Bronchial epithelial cell (primary cell): ENCODE results near the gene PHPT1. TPM values are rescaled to one million over a fixed set of nuclear protein-coding genes. Genes with fewer than 3 reads are reported as not detected.
A peak's percentile ranks its signal among the peaks of the same experiment; 100 is the strongest.

Source experiments
- DNase-seq: peaks from one replicate; pipeline ENCODE4 v3.0.0-alpha.2; 2010; ENCODE audit warnings: low read depth
- FAIRE-seq: peaks from 2 replicates; lab custom pipeline; 2011; peaks lifted over from hg19 to GRCh38; lab: Jason Lieb, UNC
- H3K27me3 ChIP-seq: 2 replicates; pipeline ENCODE4 v1.5.1; 2011; ENCODE audit warnings: low read length; ENCODE audit not compliant: control insufficient read depth, insufficient read depth
- H3K36me3 ChIP-seq: 2 replicates; pipeline ENCODE4 v1.5.1; 2011; ENCODE audit warnings: low read length; ENCODE audit not compliant: control insufficient read depth, insufficient read depth
- H3K4me3 ChIP-seq: 2 replicates; pipeline ENCODE4 v1.5.1; 2011; ENCODE audit warnings: mild to moderate bottlenecking, low read depth, low read length, control low read depth
- CTCF ChIP-seq: IDR thresholded peaks from 2 replicates; pipeline ENCODE4 v1.5.1; 2011; ENCODE audit warnings: mild to moderate bottlenecking, moderate library complexity, low read length, control low read depth, inconsistent platforms; ENCODE audit not compliant: insufficient read depth, severe bottlenecking
- total RNA-seq: library from RNA; depleted of rRNA; stranded (reverse); fragments of >200 nt; gene quantifications from 2 replicates; pipeline ENCODE4 v1.2.1, GENCODE V29; 2014

PHPT1 gene
- total RNA-seq, 1 donor from 2014 or later = 57.9 TPM

- Histone ChIP-seq H3K36me3 (peaks cover 4% of the 10 kb centered on the region), H3K4me3 (no peak overlapping the region), H3K27me3 (no peaks in the 10 kb centered on the region)
- FAIRE-seq (no peak), DNase-seq (no peak)
- TF ChIP-seq CTCF = no peak
These were observed 44.6 kb upstream of the PHPT1 start for GRCh38 chr9:136804509-136805206.

GRCh38 chr9:136805207-136805740 is 43.9 kb upstream of the PHPT1 start:
- no peak for FAIRE-seq
- no peak for TF ChIP-seq CTCF

GRCh38 chr9:136806067-136806466 is 43.1 kb upstream of the PHPT1 start:
- Histone ChIP-seq H3K27me3 (no peaks in the 10 kb centered on the region), H3K36me3 (peaks cover 5% of the 10 kb centered on the region), H3K4me3 (no peak overlapping the region)
- no peak for TF ChIP-seq CTCF
- FAIRE-seq (no peak), DNase-seq (no peak)

More at GRCh38 chr9:136805207-136805740, 43.9 kb upstream of the PHPT1 start:
- H3K36me3 ChIP-seq = peaks cover 5% of the 10 kb centered on the region
- DNase-seq = no peak
- no peaks in the 10 kb centered on the region for H3K27me3 ChIP-seq
- no peak overlapping the region for H3K4me3 ChIP-seq

- no peak for FAIRE-seq
- H3K4me3 ChIP-seq = peak overlapping the region; percentile 83
- no peak for DNase-seq
These were observed 42.5 kb upstream of the PHPT1 start for GRCh38 chr9:136806631-136807201.

GRCh38 chr9:136807281-136808074 is 41.7 kb upstream of the PHPT1 start, which contains the start of gene RABL6:
TSS of gene RABL6 (plus strand) at chr9:136807948. CDS start at chr9:136808197, 249 bp downstream.
- peak; percentile 38 for DNase-seq
- Histone ChIP-seq H3K4me3 (peak within 1 kb of the TSS; percentile 83), H3K36me3 (peaks cover 5% of the 10 kb centered on the region), H3K27me3 (no peaks in the 10 kb centered on the region)
- no peak for TF ChIP-seq CTCF
- no peak for FAIRE-seq

More at GRCh38 chr9:136806631-136807201, 42.5 kb upstream of the PHPT1 start:
- Histone ChIP-seq H3K27me3 (no peaks in the 10 kb centered on the region), H3K36me3 (peaks cover 5% of the 10 kb centered on the region)
- TF ChIP-seq CTCF = no peak
